GM18861 (cell line): ENCODE results near the gene GPHB5.
A peak's percentile ranks its signal among the peaks of the same experiment; 100 is the strongest.
"Not testable (repeated sequence)": the region's sequence is repeated elsewhere in the genome, so short reads cannot be mapped to it uniquely, and the experiment has no call there.

Experiments
- ATAC-seq: cut with Tn5 transposase; IDR thresholded peaks from one replicate; pipeline ENCODE4 v1.9.1; 2021; ENCODE audit not compliant: unreplicated experiment

GPHB5 gene

GRCh38 chr14:63296060-63296563 lies 22.6 kb downstream of the GPHB5 start:
- ATAC-seq = no peak

GRCh38 chr14:63295231-63295685 lies 23.5 kb downstream of the GPHB5 start:
- ATAC-seq = no peak

GRCh38 chr14:63292805-63293204 lies 25.9 kb downstream of the GPHB5 start:
- no peak for ATAC-seq

- no peak for ATAC-seq
Measured at GRCh38 chr14:63290741-63291430, 27.8 kb downstream of the GPHB5 start.

GRCh38 chr14:63288853-63289252 lies 29.9 kb downstream of the GPHB5 start:
- ATAC-seq = no peak

- ATAC-seq = no peak
Measured at GRCh38 chr14:63287666-63288483, 30.9 kb downstream of the GPHB5 start.

- no peak for ATAC-seq
Measured at GRCh38 chr14:63286071-63286470, 32.7 kb downstream of the GPHB5 start.

- no peak for ATAC-seq
Measured at GRCh38 chr14:63283884-63284248, 34.9 kb downstream of the GPHB5 start.

GRCh38 chr14:63282997-63283883 lies 35.5 kb downstream of the GPHB5 start:
- ATAC-seq = no peak

GRCh38 chr14:63279933-63280332 lies 38.8 kb downstream of the GPHB5 start:
- not testable (repeated sequence) for ATAC-seq

GRCh38 chr14:63277591-63278183 lies 41.0 kb downstream of the GPHB5 start:
- no peak for ATAC-seq

GRCh38 chr14:63276492-63277342 lies 42.0 kb downstream of the GPHB5 start:
- peak; percentile 59 for ATAC-seq

GRCh38 chr14:63276016-63276415 lies 42.7 kb downstream of the GPHB5 start:
- no peak for ATAC-seq

- no peak for ATAC-seq
Measured at GRCh38 chr14:63275611-63276010, 43.1 kb downstream of the GPHB5 start.

GRCh38 chr14:63273717-63274655 lies 44.7 kb downstream of the GPHB5 start:
- no peak for ATAC-seq

- no peak for ATAC-seq
Measured at GRCh38 chr14:63273129-63273528, 45.6 kb downstream of the GPHB5 start.

GRCh38 chr14:63269561-63270225 lies 49.0 kb downstream of the GPHB5 start:
- ATAC-seq = no peak

GRCh38 chr14:63268771-63269170 lies 50.0 kb downstream of the GPHB5 start:
- ATAC-seq = no peak
